Activated CD8-positive, alpha-beta memory T cell treated with anti-CD3 and anti-CD28 coated beads, Interleukin-2, amount 10 ng/mL, durations not matched to agents 7 days and 5 days (primary cell): ENCODE results near the gene HPCAL1. TPM values are rescaled to one million over a fixed set of nuclear protein-coding genes. Genes with fewer than 3 reads are reported as not detected.
A peak's percentile ranks its signal among the peaks of the same experiment; 100 is the strongest.

Experiments used
- ATAC-seq: fragments of 150-1000 bp; cut with Tn5 transposase; one replicate; pipeline ENCODE4 v1.10.0; 2021; ENCODE audit warnings: moderate library complexity
- CTCF ChIA-PET: fragments of 350-600 bp; sonication (Branson Sonifier 250); formaldehyde crosslinking; loops from one replicate; lab custom pipeline; 2021; ENCODE audit warnings: antibody characterized with exemption; lab: Charles Lee
- DNase-seq: peaks from one replicate; pipeline ENCODE4 v3.0.0-alpha.2; 2020
- H3K27ac Mint-ChIP-seq: one replicate; pipeline ENCODE4 v1.8.0; 2021; ENCODE audit warnings: mild to moderate bottlenecking, mixed read lengths
- H3K27me3 Mint-ChIP-seq: one replicate; pipeline ENCODE4 v1.8.0; 2021; ENCODE audit warnings: mixed read lengths
- H3K36me3 Mint-ChIP-seq: one replicate; pipeline ENCODE4 v1.8.0; 2021; ENCODE audit warnings: mild to moderate bottlenecking, mixed read lengths
- H3K4me1 Mint-ChIP-seq: one replicate; pipeline ENCODE4 v1.8.0; 2021; ENCODE audit warnings: mixed read lengths
- H3K4me3 Mint-ChIP-seq: one replicate; pipeline ENCODE4 v1.8.0; 2021; ENCODE audit warnings: mild to moderate bottlenecking, moderate library complexity, mixed read lengths
- H3K9me3 Mint-ChIP-seq: one replicate; pipeline ENCODE4 v1.8.0; 2022; ENCODE audit warnings: low read depth, mixed read lengths
- total RNA-seq, 2 experiments: library from RNA; stranded (reverse); gene quantifications; one replicate each; pipeline ENCODE4 v1.2.3, GENCODE V29; 2021

Gene HPCAL1
- total RNA-seq, 2 experiments from 2014 or later = 29.0 to 47.0 TPM

DNA sequence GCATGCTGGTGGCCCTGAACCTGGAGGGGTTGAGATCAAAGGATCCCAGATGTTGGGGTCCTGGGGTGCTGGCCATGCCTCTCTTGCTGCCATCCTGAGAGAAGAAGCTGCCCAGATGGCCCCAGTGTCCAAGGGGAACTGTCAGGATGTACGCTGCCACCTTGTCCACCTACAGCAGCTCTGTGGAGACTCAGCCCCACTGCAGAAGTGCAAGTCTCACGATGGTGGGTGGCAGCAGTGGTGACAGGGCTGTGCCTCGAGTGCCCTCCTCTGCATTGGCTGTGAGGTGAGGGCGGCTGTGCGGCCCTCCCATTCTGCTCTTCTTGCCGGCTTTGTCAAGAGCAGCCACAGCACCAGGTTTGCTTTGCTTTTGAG lies 120.7 kb downstream of the HPCAL1 start:
- no peaks in the 10 kb centered on the region for H3K27me3 Mint-ChIP-seq
- DNase-seq (no peak), ATAC-seq (no peak)
- H3K9me3 Mint-ChIP-seq = no peaks in the 10 kb centered on the region
- no peaks in the 10 kb centered on the region for H3K4me1 Mint-ChIP-seq
- H3K4me3 Mint-ChIP-seq = no peak overlapping the region
- no peak overlapping the region for H3K27ac Mint-ChIP-seq
- CTCF ChIA-PET = interaction anchor here (1.4 kb wide), 1 partner anchor 15 kb away, joined by 3 read pairs; no protein-coding TSS in a partner anchor
- H3K36me3 Mint-ChIP-seq = no peaks in the 10 kb centered on the region

DNA sequence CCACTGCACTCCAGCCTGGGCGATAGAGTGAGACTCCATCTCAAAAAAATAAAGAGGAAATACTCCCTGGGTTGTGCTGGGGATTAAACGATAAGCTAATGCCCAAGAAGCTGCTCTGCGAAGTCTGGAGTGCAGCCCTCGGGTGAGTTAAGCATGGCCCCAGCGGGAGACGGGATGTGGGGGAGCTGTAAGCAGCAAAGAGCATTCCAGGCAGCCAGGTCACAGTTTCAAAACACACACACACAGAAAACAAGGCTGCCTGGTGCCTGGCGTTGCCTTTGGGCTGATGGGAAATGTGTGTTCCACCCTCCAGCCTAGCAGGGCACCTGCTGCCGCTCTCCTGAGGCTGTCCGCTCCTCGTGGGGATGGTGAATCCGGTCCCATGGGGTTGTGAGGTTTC lies 121.3 kb downstream of the HPCAL1 start:
- Mint-ChIP-seq H3K36me3 (no peaks in the 10 kb centered on the region), H3K4me3 (no peak overlapping the region), H3K4me1 (no peaks in the 10 kb centered on the region), H3K27ac (no peak overlapping the region), H3K27me3 (no peaks in the 10 kb centered on the region), H3K9me3 (no peaks in the 10 kb centered on the region)
- DNase-seq (no peak), ATAC-seq (no peak)
- CTCF ChIA-PET = interaction anchor here (1.4 kb wide), 2 partner anchors 11 to 16 kb away, joined by 3 to 7 read pairs; no protein-coding TSS in a partner anchor

DNA sequence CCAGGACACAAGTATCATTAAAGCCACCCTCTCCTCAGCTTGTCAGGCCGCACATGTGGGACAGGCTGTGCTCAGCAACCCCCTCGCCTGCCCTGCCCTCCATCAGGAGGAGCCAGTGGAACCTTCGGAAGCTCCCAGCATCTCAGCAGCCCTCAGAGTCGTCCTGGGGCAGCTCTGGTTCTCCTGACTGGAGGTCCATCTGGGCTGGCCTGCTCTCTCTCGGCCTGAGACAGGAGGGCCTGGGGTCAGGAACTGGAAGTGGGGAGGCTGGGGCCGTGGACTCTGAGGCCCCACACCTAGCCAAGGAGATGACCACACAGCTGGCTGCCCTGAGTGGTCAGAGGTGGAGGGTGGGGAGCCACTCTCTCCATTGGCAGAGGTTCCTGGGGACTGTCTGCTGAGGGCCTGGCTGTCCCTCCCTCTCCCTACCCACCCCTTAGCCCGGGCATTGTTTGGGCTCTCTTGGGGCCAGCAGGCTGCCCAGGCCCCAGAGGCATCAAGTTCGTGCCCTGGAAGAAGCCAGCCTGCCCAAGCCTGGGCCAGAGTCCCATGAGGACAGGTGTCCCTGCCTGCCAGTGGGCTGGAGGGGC lies 122.3 kb downstream of the HPCAL1 start:
- no peaks in the 10 kb centered on the region for H3K27me3 Mint-ChIP-seq
- no peak overlapping the region for H3K27ac Mint-ChIP-seq
- H3K9me3 Mint-ChIP-seq = no peaks in the 10 kb centered on the region
- H3K4me1 Mint-ChIP-seq = no peaks in the 10 kb centered on the region
- ATAC-seq = no peak
- H3K36me3 Mint-ChIP-seq = no peaks in the 10 kb centered on the region
- no peak for DNase-seq
- no peak overlapping the region for H3K4me3 Mint-ChIP-seq
- CTCF ChIA-PET = interaction anchor here (1.4 kb wide), 2 partner anchors 10 to 17 kb away, joined by 3 to 7 read pairs; no protein-coding TSS in a partner anchor

DNA sequence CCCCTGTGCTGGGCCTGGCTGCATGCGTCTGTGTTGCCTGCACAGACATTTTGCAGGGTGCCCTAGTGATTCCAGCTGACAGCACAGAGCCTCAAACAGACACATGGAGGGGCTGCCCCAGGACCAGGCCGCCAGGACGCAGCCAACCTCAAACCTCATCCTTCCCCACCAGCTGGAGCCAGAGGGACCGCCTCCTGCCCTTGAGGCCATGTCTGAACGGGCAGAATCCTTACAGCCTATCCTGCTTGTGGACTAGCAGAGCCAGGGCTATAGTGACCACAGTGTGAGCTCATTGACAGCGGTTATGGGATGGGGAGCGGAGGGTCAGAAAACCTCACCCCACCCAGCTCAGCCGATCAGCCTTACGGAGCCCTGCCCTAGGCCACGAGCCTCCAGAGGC lies 123.0 kb downstream of the HPCAL1 start:
- Mint-ChIP-seq H3K36me3 (no peaks in the 10 kb centered on the region), H3K27me3 (no peaks in the 10 kb centered on the region), H3K9me3 (no peaks in the 10 kb centered on the region), H3K4me3 (no peak overlapping the region), H3K4me1 (no peaks in the 10 kb centered on the region), H3K27ac (no peak overlapping the region)
- CTCF ChIA-PET = interaction anchor here (1.0 kb wide), 1 partner anchor 9 kb away, joined by 4 read pairs; no protein-coding TSS in a partner anchor
- DNase-seq = no peak
- no peak for ATAC-seq

DNA sequence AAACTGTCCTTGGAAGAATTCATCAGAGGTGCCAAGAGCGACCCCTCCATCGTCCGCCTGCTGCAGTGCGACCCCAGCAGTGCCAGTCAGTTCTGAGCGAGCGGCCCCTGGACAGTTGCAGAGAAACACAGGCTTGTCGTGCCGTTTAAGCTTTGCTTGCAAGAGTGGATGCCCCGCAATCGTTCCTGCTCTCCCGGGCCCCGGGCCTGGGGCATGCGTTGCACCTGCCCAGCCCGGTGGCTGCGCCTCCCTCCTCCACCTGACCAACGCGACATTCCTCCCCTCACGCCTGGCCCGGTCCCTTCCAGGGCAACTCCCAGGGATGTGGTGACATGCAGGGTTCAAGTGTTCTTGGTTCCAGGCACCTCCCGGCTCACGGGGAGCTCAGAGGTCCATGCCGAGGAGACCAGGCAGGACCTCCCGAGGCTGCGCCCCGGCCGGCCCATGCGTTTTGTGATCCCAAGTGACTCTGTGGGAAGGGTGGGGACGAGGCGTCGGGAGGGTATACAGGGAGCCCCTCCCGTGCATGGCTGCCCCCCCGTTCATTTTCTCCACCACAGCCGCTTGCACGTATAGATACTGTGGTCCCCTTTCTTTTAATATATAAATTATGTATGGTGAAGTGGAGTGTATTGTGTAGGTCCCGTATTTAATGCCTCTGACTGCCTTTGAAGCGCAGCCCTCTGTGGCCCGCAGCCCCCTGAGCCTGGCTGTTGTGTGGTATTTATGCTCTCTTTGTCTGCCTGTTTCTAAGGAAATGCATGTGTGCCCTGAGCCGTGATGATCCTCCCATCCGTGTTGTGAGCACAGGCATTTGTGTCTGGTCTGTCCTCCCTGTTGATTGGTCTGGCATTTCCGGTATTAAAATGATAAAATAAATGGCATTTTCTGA lies 124.3 kb downstream of the HPCAL1 start:
- Mint-ChIP-seq H3K27ac (no peak overlapping the region), H3K36me3 (no peaks in the 10 kb centered on the region), H3K4me3 (no peak overlapping the region), H3K27me3 (no peaks in the 10 kb centered on the region), H3K9me3 (no peaks in the 10 kb centered on the region), H3K4me1 (no peaks in the 10 kb centered on the region)
- CTCF ChIA-PET = interaction anchor here (1.0 kb wide), 1 partner anchor 303 kb away, joined by 3 read pairs; no protein-coding TSS in a partner anchor
- ATAC-seq (no peak), DNase-seq (no peak)

DNA sequence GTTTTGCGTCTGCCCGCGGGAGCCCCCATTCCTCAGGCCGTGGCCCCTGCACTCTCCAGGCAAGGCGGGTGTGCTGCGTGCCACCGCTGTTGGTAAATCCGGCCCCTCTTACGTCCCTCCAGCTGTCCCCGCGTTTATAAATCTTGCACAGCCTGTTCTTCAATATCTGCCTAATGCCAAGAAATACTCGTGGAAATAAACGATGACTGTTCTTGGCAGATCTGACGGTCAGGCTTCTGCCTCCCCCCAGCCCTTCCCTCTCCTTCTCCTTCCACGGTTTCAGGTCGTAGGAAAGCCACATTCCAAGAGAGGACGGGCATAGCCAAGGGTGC lies 124.9 kb downstream of the HPCAL1 start:
- ATAC-seq (no peak), DNase-seq (no peak)
- Mint-ChIP-seq H3K27me3 (no peaks in the 10 kb centered on the region), H3K27ac (no peak overlapping the region), H3K9me3 (no peaks in the 10 kb centered on the region), H3K36me3 (no peaks in the 10 kb centered on the region), H3K4me1 (no peaks in the 10 kb centered on the region), H3K4me3 (no peak overlapping the region)
- CTCF ChIA-PET = no interaction called here

DNA sequence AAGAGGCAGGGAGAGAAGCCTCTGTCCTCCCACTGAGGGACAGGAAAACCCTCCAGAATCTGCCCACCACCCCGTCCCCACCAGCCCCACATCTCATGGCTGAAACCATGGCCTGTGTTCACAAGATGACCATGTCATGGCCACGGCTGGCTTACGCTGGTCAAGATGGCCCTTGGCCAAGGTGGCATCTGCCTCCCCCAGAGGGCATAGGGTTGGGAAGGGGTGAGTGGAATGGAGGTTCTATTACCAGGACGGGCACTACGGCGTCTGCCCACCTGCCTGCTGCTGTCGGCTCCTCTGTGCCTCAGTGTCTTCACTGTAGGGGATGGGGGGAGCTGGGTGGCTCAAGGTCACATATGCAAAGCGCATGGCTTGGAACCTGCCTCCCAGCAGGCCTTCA lies 125.7 kb downstream of the HPCAL1 start:
- ATAC-seq (no peak), DNase-seq (no peak)
- H3K36me3 Mint-ChIP-seq = no peaks in the 10 kb centered on the region
- CTCF ChIA-PET = interaction anchor here (1.1 kb wide), 1 partner anchor 629 kb away, joined by 3 read pairs; no protein-coding TSS in a partner anchor
- H3K4me3 Mint-ChIP-seq = no peak overlapping the region
- peaks cover 4% of the 10 kb centered on the region for H3K4me1 Mint-ChIP-seq
- H3K9me3 Mint-ChIP-seq = no peaks in the 10 kb centered on the region
- H3K27me3 Mint-ChIP-seq = peaks cover 3% of the 10 kb centered on the region
- no peak overlapping the region for H3K27ac Mint-ChIP-seq

DNA sequence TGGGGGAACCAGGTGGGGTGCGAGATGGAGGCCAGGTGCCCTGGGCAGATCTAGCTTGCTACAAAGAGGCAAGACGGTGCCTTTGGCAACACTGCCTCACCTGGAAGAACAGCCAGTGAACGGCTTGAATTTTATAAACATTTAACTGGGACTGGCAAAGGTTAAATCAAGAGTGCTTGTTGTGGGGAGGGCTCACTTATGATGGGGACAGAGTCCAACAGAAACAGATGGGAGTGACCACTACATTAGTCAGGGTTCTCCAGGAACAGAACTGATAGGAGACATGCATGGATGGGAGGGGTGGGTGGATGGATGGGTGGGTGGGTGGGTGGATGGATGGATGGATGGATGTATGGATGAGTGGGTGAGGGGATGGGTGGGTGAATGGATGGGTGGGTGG lies 126.2 kb downstream of the HPCAL1 start:
- ATAC-seq = no peak
- H3K27me3 Mint-ChIP-seq = peaks cover 4% of the 10 kb centered on the region
- no peaks in the 10 kb centered on the region for H3K36me3 Mint-ChIP-seq
- DNase-seq = no peak
- CTCF ChIA-PET = interaction anchor here (1.1 kb wide), 1 partner anchor 630 kb away, joined by 3 read pairs; no protein-coding TSS in a partner anchor
- H3K27ac Mint-ChIP-seq = no peak overlapping the region
- no peak overlapping the region for H3K4me3 Mint-ChIP-seq
- peaks cover 5% of the 10 kb centered on the region for H3K4me1 Mint-ChIP-seq
- H3K9me3 Mint-ChIP-seq = no peaks in the 10 kb centered on the region

DNA sequence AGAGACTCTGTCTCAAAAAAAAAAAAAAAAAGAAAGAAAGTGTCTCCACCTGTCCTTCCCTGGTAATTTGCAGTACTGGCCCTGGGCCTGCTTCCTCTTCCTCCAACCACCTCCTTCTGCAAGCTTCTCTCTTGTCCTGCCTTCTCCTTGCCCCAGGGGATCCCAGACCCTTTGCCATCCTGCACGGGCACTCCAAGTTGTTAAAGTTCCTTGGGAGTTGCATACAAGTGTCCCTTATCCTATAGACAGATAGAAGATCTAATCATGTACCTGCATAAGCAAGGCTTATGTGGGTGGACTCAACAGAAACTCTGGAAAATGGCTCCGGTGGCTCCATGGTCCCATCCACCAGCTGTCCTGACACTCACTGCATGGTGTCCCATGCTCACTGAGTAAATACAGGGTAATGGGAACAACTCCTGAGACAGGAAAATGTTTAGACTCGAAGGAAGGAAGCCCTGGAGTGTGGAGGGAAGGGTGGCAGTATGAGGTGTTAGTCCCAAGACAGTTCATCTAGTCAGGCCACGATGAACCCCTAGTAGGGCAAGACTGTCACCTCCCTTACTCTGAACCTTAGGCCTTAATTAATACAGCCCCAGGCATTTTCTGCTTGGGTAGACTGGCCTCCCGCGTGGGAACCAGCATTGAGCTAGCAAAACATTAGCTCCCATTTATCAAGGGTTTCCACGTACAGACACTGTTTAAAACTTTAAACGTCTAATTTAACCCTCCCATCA lies 128.3 kb downstream of the HPCAL1 start:
- ATAC-seq (no peak), DNase-seq (no peak)
- CTCF ChIA-PET = interaction anchor here (1.3 to 5.6 kb wide), 6 partner anchors 14 to 359 kb away, joined by 3 to 86 read pairs (median 8); no protein-coding TSS in a partner anchor
- Mint-ChIP-seq H3K27ac (no peak overlapping the region), H3K27me3 (peaks cover 4% of the 10 kb centered on the region), H3K4me3 (no peak overlapping the region), H3K4me1 (peaks cover 7% of the 10 kb centered on the region), H3K9me3 (no peaks in the 10 kb centered on the region), H3K36me3 (no peaks in the 10 kb centered on the region)

DNA sequence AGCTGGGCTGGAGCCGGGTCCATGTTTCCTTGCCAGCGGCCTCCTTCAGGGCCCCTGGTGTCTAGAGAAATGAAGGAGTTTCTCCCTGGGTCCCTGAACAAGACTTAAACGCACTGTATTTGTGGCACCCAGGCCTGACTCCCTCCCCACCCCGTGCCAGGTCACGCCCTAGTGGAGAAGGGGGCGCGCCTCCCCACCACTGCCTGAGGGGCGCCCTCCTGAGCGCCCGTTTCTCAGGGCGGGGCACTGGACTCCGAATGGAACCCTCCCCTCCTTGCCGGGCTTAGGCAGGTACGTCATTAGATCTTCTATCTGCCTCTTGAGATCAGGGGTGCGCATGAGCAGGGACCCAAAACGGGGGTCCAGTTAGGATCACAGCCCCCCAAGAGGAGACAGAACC lies 129.1 kb downstream of the HPCAL1 start:
- Mint-ChIP-seq H3K27me3 (peaks cover 4% of the 10 kb centered on the region), H3K27ac (peak overlapping the region; percentile 24), H3K4me3 (peak overlapping the region; percentile 73), H3K4me1 (peaks cover 7% of the 10 kb centered on the region), H3K9me3 (no peaks in the 10 kb centered on the region), H3K36me3 (no peaks in the 10 kb centered on the region)
- DNase-seq (no peak), ATAC-seq (peak; percentile 25)
- CTCF ChIA-PET = interaction anchor here (0.8 to 5.6 kb wide), 8 partner anchors 13 to 359 kb away, joined by 3 to 86 read pairs (median 8); no protein-coding TSS in a partner anchor

DNA sequence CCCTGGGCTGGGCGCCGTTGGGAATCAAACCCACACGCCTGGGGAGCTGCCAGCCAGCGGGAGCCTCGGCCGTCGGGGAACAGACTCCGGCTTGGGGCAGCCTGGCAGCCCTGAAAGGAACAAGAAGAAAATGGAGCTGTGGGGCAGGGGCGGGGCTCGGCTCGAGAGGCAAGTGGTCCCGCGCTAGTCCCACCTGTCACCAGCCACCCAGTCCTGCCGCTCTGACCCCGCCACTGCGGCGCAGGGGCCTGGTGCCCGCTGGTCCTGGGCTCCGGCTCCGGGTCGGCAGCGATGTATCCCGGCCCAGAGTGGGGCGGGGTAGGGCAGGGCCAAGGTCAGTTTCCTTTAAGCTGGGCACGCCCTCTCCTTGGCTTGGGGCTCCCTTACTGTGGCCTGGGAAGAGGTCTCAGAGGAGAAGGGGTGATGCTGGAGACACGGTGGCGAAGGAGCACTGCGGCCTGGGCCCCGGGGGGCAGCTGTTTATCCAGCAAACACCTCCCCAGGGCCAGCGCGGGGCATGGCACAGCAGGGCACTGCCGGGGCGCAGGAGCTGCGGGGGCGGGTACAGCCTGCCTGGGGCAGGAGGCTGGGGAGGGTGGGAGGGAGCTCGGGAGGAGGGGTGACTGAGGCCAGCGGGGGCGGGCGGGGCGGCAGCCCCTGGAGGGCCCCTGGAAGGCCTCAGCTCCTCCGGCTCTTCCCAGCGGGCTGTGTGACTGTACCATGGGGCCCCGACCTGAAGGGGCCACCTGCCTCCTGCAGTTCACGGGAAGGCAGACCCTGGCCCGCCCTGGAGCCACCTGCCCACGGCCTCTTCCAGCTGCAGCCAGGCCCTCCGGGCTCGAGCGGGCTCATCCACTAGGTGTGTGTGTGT lies 129.8 kb downstream of the HPCAL1 start:
- Mint-ChIP-seq H3K27ac (peak overlapping the region; percentile 24), H3K27me3 (peaks cover 4% of the 10 kb centered on the region), H3K36me3 (no peaks in the 10 kb centered on the region), H3K4me3 (peak overlapping the region; percentile 73), H3K9me3 (no peaks in the 10 kb centered on the region), H3K4me1 (peaks cover 7% of the 10 kb centered on the region)
- CTCF ChIA-PET = interaction anchor here (0.8 to 5.6 kb wide), 9 partner anchors 12 to 448 kb away, joined by 3 to 86 read pairs (median 5); no protein-coding TSS in a partner anchor
- peak; percentile 57 for DNase-seq
- peak; percentile 81 for ATAC-seq

DNA sequence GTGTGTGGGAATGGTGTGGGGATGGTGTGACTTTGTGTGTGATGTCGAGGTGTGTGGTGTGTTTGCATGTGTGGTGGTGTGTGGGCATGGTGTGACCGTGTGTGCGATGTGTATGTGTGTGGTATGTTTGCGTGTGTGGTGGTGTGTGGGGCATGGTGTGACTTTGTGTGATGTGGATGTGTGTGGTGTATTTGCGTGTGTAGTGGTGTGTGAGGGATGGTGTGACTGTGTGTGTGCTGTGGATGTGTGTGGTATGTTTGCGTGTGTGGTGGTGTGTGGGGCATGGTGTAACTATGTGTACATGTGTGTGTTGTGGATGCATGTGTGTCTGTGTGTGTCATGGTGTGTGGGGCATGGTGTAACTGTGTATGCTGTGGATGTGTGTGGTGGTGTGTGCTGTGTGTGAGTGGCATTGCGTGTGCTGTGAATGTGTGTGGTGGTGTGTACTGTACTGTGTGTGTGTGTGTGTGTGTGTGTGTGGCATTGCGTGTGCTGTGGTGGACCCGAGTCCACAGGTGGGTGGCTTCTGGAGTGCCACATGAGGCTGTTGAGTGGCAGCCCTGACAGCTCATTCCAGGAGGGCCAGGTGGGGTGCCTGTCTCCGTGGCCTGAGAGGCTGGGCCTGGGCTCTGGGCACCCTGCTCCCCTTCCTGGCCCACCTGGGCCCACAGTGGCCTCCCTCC lies 130.7 kb downstream of the HPCAL1 start:
- Mint-ChIP-seq H3K9me3 (no peaks in the 10 kb centered on the region), H3K36me3 (no peaks in the 10 kb centered on the region), H3K27ac (no peak overlapping the region), H3K4me3 (no peak overlapping the region), H3K27me3 (peaks cover 4% of the 10 kb centered on the region), H3K4me1 (peaks cover 7% of the 10 kb centered on the region)
- ATAC-seq (no peak), DNase-seq (no peak)
- CTCF ChIA-PET = interaction anchor here (1.1 to 5.6 kb wide), 8 partner anchors 11 to 449 kb away, joined by 3 to 86 read pairs (median 12); no protein-coding TSS in a partner anchor
